ENCODE results near the gene CCDC73. TPM values are rescaled to one million over a fixed set of nuclear protein-coding genes. Genes with fewer than 3 reads are reported as not detected.

Gene CCDC73
- total RNA-seq, 1 experiment from 2014 or later: not detected

DNA sequence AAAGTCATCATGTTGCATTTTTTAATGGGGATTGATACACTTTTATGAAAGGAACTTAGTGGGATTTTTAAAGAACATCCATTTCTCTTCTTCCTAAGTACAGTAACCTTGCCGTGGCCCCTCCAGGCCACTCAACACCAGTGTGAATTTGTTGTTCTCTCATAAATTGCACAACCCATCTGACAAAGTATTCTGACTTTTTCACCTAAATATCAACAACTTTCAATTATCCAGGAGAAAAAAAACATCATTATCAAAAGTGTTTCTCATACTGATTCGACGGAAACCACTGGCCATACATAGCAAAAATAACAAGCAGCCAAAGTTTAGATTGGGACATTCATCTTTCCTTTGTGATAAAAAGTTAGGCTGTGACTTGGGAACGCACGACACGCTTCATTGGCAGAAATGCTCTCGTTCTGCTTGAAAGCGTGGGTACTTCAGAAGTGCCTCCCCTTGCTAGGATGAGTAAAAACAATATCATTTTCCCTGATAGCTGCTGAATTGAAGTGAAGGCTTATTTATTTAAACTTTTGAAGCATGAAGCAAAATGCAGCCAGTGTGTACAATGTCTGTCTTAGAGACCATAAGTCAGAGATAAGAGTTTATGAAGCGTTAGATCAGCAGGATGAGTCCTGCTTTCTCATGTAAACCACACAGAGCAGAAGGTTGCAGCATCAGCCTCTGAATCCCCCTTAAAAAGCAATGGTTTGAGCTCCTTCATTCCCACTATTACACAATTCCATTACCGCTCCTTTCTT is 231.4 kb downstream of the CCDC73 start:
- Histone ChIP-seq H3K4me1 (replicated peaks; ENCODE audit: insufficient read depth) (no peaks in the 10 kb centered on the region), H3K27ac (no peak overlapping the region), H3K4me3 (no peak overlapping the region), H3K9me3 (ENCODE audit: insufficient read depth, low read depth) (no peaks in the 10 kb centered on the region), H2AFZ (no peak overlapping the region), H3K36me3 (ENCODE audit: low read depth) (no peaks in the 10 kb centered on the region), H3K79me2 (ENCODE audit: low read depth) (no peaks in the 10 kb centered on the region), H3K27me3 (ENCODE audit: insufficient read depth, low read depth) (no peaks in the 10 kb centered on the region), H3F3A (ENCODE audit: insufficient read depth, low read depth) (no peaks in the 10 kb centered on the region), H3K4me2 (no peak overlapping the region), H4K20me1 (ENCODE audit: insufficient read depth) (no peaks in the 10 kb centered on the region), H3K9me2 (ENCODE audit: insufficient read depth) (no peaks in the 10 kb centered on the region)
- intact Hi-C loops (cut with micrococcal nuclease; ENCODE audit: unreplicated experiment): no loop called here
- ChIA-PET CTCF (no interaction called here), POLR2A (ENCODE audit: unreplicated experiment) (no interaction called here)
- no peak for TF ChIP-seq EZH2 (IDR thresholded peaks at IDR 0.05; ENCODE audit: low read depth)
- TF ChIP-seq, protein P1, sequence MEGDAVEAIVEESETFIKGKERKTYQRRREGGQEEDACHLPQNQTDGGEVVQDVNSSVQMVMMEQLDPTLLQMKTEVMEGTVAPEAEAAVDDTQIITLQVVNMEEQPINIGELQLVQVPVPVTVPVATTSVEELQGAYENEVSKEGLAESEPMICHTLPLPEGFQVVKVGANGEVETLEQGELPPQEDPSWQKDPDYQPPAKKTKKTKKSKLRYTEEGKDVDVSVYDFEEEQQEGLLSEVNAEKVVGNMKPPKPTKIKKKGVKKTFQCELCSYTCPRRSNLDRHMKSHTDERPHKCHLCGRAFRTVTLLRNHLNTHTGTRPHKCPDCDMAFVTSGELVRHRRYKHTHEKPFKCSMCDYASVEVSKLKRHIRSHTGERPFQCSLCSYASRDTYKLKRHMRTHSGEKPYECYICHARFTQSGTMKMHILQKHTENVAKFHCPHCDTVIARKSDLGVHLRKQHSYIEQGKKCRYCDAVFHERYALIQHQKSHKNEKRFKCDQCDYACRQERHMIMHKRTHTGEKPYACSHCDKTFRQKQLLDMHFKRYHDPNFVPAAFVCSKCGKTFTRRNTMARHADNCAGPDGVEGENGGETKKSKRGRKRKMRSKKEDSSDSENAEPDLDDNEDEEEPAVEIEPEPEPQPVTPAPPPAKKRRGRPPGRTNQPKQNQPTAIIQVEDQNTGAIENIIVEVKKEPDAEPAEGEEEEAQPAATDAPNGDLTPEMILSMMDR (conservative IDR thresholded peaks at IDR 0.05): no peak
- no peak for DNase-seq
- no TSS peak for BruUV-seq (replicated peaks)

DNA sequence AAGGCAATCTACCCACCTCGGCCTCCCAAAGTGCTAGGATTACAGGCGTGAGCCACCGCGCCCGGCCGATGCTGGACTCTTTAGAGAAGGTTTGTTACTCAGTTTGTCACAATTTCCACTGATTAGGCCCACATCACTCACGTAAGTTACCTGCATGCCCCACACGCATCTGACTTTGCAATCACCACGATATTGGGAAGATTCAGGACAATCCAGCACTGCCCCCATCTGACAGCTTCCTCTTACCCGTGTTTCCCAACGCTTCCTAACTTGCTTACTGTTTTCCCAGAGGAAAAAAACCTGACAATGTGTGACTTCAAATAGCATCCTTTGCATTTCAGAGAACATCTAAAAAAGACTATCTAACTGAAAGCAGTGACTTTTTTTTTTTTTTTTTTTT is 232.6 kb downstream of the CCDC73 start:
- intact Hi-C loops (cut with micrococcal nuclease; ENCODE audit: unreplicated experiment): no loop called here
- H3K4me3 ChIP-seq: no peak overlapping the region
- no peaks in the 10 kb centered on the region for H3K36me3 ChIP-seq (ENCODE audit: low read depth)
- H3K9me2 ChIP-seq (ENCODE audit: insufficient read depth): no peaks in the 10 kb centered on the region
- no peaks in the 10 kb centered on the region for H3F3A ChIP-seq (ENCODE audit: insufficient read depth, low read depth)
- H3K27me3 ChIP-seq (ENCODE audit: insufficient read depth, low read depth): no peaks in the 10 kb centered on the region
- H2AFZ ChIP-seq: no peak overlapping the region
- CTCF ChIA-PET: interaction anchor here (0.6 kb wide), 1 partner anchor 1019 kb away, joined by 5 read pairs; no protein-coding TSS in a partner anchor
- no peak overlapping the region for H3K4me2 ChIP-seq
- no peak overlapping the region for H3K27ac ChIP-seq
- BruUV-seq (replicated peaks): no TSS peak
- POLR2A ChIA-PET (ENCODE audit: unreplicated experiment): no interaction called here
- no peak for DNase-seq
- TF ChIP-seq EZH2 (IDR thresholded peaks at IDR 0.05; ENCODE audit: low read depth): no peak
- TF ChIP-seq, protein P1 (conservative IDR thresholded peaks at IDR 0.05): no peak
- H3K79me2 ChIP-seq (ENCODE audit: low read depth): no peaks in the 10 kb centered on the region
- H4K20me1 ChIP-seq (ENCODE audit: insufficient read depth): no peaks in the 10 kb centered on the region
- no peaks in the 10 kb centered on the region for H3K4me1 ChIP-seq (replicated peaks; ENCODE audit: insufficient read depth)
- no peaks in the 10 kb centered on the region for H3K9me3 ChIP-seq (ENCODE audit: insufficient read depth, low read depth)

- Histone ChIP-seq H4K20me1 (ENCODE audit: insufficient read depth) (no peaks in the 10 kb centered on the region), H2AFZ (no peak overlapping the region), H3K4me1 (replicated peaks; ENCODE audit: insufficient read depth) (no peaks in the 10 kb centered on the region), H3K4me2 (no peak overlapping the region), H3K27me3 (ENCODE audit: insufficient read depth, low read depth) (no peaks in the 10 kb centered on the region), H3K4me3 (no peak overlapping the region), H3K79me2 (ENCODE audit: low read depth) (no peaks in the 10 kb centered on the region), H3K9me3 (ENCODE audit: insufficient read depth, low read depth) (no peaks in the 10 kb centered on the region), H3K9me2 (ENCODE audit: insufficient read depth) (no peaks in the 10 kb centered on the region), H3K36me3 (ENCODE audit: low read depth) (no peaks in the 10 kb centered on the region), H3F3A (ENCODE audit: insufficient read depth, low read depth) (no peaks in the 10 kb centered on the region), H3K27ac (no peak overlapping the region)
- intact Hi-C loops (cut with micrococcal nuclease; ENCODE audit: unreplicated experiment): no loop called here
- ChIA-PET CTCF (no interaction called here), POLR2A (ENCODE audit: unreplicated experiment) (no interaction called here)
- DNase-seq: no peak
- BruUV-seq (replicated peaks): no TSS peak
- no peak for TF ChIP-seq EZH2 (IDR thresholded peaks at IDR 0.05; ENCODE audit: low read depth)
- TF ChIP-seq, protein P1 (conservative IDR thresholded peaks at IDR 0.05): no peak
Measured at GRCh38 chr11:32555895-32556294, 238.6 kb downstream of the CCDC73 start.
